Neural cell (in vitro differentiated cells): ENCODE data around the gene BICRAL. TPM values are rescaled to one million over a fixed set of nuclear protein-coding genes. Genes with fewer than 3 reads are reported as not detected.

ENCODE experiments used
- H2AFZ ChIP-seq: fragments of 200-600, 300-800 bp; sonication (generic), shearing (Covaris generic); 2 replicates; pipeline ENCODE4 v1.6.0; 2014; ENCODE audit warnings: low read depth, mild to moderate bottlenecking, antibody characterized with exemption, low read length, moderate library complexity
- H3F3A ChIP-seq: fragments of 200-600 bp; shearing (Covaris generic); 2 replicates; pipeline ENCODE4 v1.6.1; 2016; ENCODE audit warnings: mild to moderate bottlenecking, moderate library complexity, mixed read lengths, antibody characterized with exemption, low read length; ENCODE audit not compliant: insufficient read depth, poor library complexity, severe bottlenecking
- H3K27ac ChIP-seq: fragments of 200-600, 300-800 bp; sonication (generic), shearing (Covaris generic); 2 replicates; pipeline ENCODE4 v1.5.1; 2014; ENCODE audit warnings: mild to moderate bottlenecking, low read length, moderate library complexity
- H3K27me3 ChIP-seq: fragments of 300-800, 200-600 bp; sonication (generic), shearing (Covaris generic); 2 replicates; pipeline ENCODE4 v1.6.0; 2014; ENCODE audit warnings: mild to moderate bottlenecking, low read depth, low read length, moderate library complexity; ENCODE audit not compliant: insufficient read depth
- H3K36me3 ChIP-seq: fragments of 300-800, 200-600 bp; sonication (generic), shearing (Covaris generic); 2 replicates; pipeline ENCODE4 v1.5.1; 2014; ENCODE audit warnings: mild to moderate bottlenecking, antibody characterized with exemption, low read length, moderate library complexity; ENCODE audit not compliant: insufficient read depth
- H3K4me2 ChIP-seq: fragments of 300-800, 200-600 bp; sonication (generic), shearing (Covaris generic); 2 replicates; pipeline ENCODE4 v1.6.0; 2014; ENCODE audit warnings: mild to moderate bottlenecking, low read length
- H3K4me3 ChIP-seq: fragments of 300-800, 200-600 bp; sonication (generic), shearing (Covaris generic); 2 replicates; pipeline ENCODE4 v1.5.1; 2014; ENCODE audit warnings: mild to moderate bottlenecking, low read length, moderate library complexity
- H3K79me2 ChIP-seq: fragments of 200-600 bp; shearing (Covaris generic); replicated peaks from 2 replicates; pipeline ENCODE4 v1.6.0; 2014; ENCODE audit warnings: mild to moderate bottlenecking, low read length, moderate library complexity; ENCODE audit not compliant: insufficient read depth
- H3K9ac ChIP-seq: fragments of 300-800, 200-600 bp; sonication (generic), shearing (Covaris generic); 2 replicates; pipeline ENCODE4 v1.6.1; 2016; ENCODE audit warnings: mild to moderate bottlenecking, low read length, mixed read lengths
- H3K9me2 ChIP-seq: fragments of 200-600 bp; shearing (Covaris generic); 2 replicates; pipeline ENCODE4 v1.6.1; 2016; ENCODE audit warnings: mild to moderate bottlenecking, low read length, mixed read lengths; ENCODE audit not compliant: insufficient read depth
- H3K9me3 ChIP-seq: fragments of 200-600, 300-800 bp; sonication (generic), shearing (Covaris generic); 2 replicates; pipeline ENCODE4 v1.6.1; 2016; ENCODE audit warnings: mild to moderate bottlenecking, mixed run types, low read length, moderate library complexity, mixed read lengths
- H4K20me1 ChIP-seq: fragments of 200-600 bp; shearing (Covaris generic); 2 replicates; pipeline ENCODE4 v1.6.1; 2016; ENCODE audit warnings: mild to moderate bottlenecking, mixed run types; ENCODE audit not compliant: insufficient read depth
- EP300 ChIP-seq: fragments of 450-650 bp; conservative IDR thresholded peaks from 2 replicates; pipeline ENCODE4 v1.6.1; 2014; ENCODE audit warnings: antibody characterized with exemption, mild to moderate bottlenecking, moderate library complexity; ENCODE audit not compliant: poor library complexity, severe bottlenecking
- EZH2 ChIP-seq: fragments of 200-600, 300-800 bp; shearing (Covaris generic), sonication (generic); IDR thresholded peaks from 2 replicates; pipeline ENCODE4 v1.6.1; 2014; ENCODE audit warnings: antibody characterized with exemption, low read length, borderline replicate concordance, mild to moderate bottlenecking; ENCODE audit not compliant: insufficient read depth, poor library complexity, severe bottlenecking
- MXI1 ChIP-seq: fragments of 450-650 bp; conservative IDR thresholded peaks from 2 replicates; pipeline ENCODE4 v1.6.1; 2014; ENCODE audit warnings: antibody characterized with exemption, mild to moderate bottlenecking; ENCODE audit not compliant: poor library complexity, severe bottlenecking
- POLR2AphosphoS5 ChIP-seq: IDR thresholded peaks from 2 replicates; pipeline ENCODE4 v1.6.1; 2012
- RAD21 ChIP-seq: fragments of 450-650 bp; conservative IDR thresholded peaks from 2 replicates; pipeline ENCODE4 v1.6.1; 2014; ENCODE audit warnings: antibody characterized with exemption, mild to moderate bottlenecking, moderate library complexity
- SMC3 ChIP-seq: fragments of 450-650 bp; conservative IDR thresholded peaks from 2 replicates; pipeline ENCODE4 v1.6.1; 2014; ENCODE audit warnings: antibody characterized with exemption, mild to moderate bottlenecking, moderate library complexity; ENCODE audit not compliant: poor library complexity
- TAF1 ChIP-seq: IDR thresholded peaks from 2 replicates; pipeline ENCODE4 v1.6.1; 2012; ENCODE audit warnings: low read depth
- polyA plus RNA-seq: library from polyadenylated mRNA; depleted of rRNA; stranded (reverse); fragments of >200 nt; gene quantifications from 2 replicates; pipeline ENCODE4 v1.2.3, GENCODE V29; 2014
- TF ChIP-seq, protein P1 (sequence below): IDR thresholded peaks from 2 replicates; pipeline ENCODE4 v1.6.1; 2012; ENCODE audit warnings: borderline replicate concordance
- TF ChIP-seq, protein P2 (sequence below): fragments of 450-650 bp; IDR thresholded peaks from 2 replicates; pipeline ENCODE4 v1.5.1; 2014; ENCODE audit warnings: antibody characterized with exemption, mild to moderate bottlenecking, moderate library complexity; ENCODE audit not compliant: poor library complexity, severe bottlenecking

The BICRAL gene
- polyA plus RNA-seq, 1 donor from 2014 or later, result 6.7 TPM

DNA sequence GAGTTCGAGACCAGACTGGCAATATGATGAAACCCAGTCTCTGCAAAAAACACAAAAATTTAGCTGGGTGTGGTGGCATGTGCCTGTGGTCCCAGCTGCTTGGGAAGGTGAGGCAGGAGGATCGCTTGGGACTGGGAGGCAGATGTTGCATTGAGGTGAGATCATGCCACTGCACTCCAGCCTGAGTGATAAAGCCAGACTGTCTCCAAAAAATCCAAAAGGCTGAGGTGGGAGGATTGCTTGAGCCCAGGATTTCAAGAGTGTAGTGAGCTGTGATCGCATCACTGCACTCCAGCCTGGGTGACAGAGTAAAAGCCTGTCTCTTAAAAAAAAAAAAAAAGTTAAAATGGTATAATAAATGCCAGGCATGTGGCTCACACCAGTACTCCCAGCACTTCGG, 132.7 kb downstream of the BICRAL start:
- no peaks in the 10 kb centered on the region for H3K9me2 ChIP-seq
- H4K20me1 ChIP-seq, result no peaks in the 10 kb centered on the region
- H2AFZ ChIP-seq, result no peak overlapping the region
- no peak overlapping the region for H3K4me3 ChIP-seq
- H3K9ac ChIP-seq, result no peak overlapping the region
- no peaks in the 10 kb centered on the region for H3K27me3 ChIP-seq
- H3K4me2 ChIP-seq, result no peak overlapping the region
- no peaks in the 10 kb centered on the region for H3F3A ChIP-seq
- H3K9me3 ChIP-seq, result no peaks in the 10 kb centered on the region
- H3K27ac ChIP-seq, result no peak overlapping the region
- H3K79me2 ChIP-seq, result no peaks in the 10 kb centered on the region
- no peak for TF ChIP-seq EZH2
- TF ChIP-seq, protein P1, sequence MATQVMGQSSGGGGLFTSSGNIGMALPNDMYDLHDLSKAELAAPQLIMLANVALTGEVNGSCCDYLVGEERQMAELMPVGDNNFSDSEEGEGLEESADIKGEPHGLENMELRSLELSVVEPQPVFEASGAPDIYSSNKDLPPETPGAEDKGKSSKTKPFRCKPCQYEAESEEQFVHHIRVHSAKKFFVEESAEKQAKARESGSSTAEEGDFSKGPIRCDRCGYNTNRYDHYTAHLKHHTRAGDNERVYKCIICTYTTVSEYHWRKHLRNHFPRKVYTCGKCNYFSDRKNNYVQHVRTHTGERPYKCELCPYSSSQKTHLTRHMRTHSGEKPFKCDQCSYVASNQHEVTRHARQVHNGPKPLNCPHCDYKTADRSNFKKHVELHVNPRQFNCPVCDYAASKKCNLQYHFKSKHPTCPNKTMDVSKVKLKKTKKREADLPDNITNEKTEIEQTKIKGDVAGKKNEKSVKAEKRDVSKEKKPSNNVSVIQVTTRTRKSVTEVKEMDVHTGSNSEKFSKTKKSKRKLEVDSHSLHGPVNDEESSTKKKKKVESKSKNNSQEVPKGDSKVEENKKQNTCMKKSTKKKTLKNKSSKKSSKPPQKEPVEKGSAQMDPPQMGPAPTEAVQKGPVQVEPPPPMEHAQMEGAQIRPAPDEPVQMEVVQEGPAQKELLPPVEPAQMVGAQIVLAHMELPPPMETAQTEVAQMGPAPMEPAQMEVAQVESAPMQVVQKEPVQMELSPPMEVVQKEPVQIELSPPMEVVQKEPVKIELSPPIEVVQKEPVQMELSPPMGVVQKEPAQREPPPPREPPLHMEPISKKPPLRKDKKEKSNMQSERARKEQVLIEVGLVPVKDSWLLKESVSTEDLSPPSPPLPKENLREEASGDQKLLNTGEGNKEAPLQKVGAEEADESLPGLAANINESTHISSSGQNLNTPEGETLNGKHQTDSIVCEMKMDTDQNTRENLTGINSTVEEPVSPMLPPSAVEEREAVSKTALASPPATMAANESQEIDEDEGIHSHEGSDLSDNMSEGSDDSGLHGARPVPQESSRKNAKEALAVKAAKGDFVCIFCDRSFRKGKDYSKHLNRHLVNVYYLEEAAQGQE, result no peak
- no peak for TF ChIP-seq EP300
- TF ChIP-seq RAD21, result no peak
- no peak for TF ChIP-seq TAF1
- TF ChIP-seq, protein P2, sequence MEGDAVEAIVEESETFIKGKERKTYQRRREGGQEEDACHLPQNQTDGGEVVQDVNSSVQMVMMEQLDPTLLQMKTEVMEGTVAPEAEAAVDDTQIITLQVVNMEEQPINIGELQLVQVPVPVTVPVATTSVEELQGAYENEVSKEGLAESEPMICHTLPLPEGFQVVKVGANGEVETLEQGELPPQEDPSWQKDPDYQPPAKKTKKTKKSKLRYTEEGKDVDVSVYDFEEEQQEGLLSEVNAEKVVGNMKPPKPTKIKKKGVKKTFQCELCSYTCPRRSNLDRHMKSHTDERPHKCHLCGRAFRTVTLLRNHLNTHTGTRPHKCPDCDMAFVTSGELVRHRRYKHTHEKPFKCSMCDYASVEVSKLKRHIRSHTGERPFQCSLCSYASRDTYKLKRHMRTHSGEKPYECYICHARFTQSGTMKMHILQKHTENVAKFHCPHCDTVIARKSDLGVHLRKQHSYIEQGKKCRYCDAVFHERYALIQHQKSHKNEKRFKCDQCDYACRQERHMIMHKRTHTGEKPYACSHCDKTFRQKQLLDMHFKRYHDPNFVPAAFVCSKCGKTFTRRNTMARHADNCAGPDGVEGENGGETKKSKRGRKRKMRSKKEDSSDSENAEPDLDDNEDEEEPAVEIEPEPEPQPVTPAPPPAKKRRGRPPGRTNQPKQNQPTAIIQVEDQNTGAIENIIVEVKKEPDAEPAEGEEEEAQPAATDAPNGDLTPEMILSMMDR, result no peak
- no peak for TF ChIP-seq MXI1
- no peak for TF ChIP-seq SMC3
- no peak for TF ChIP-seq POLR2AphosphoS5
- no peaks in the 10 kb centered on the region for H3K36me3 ChIP-seq

GRCh38 chr6:42915732-42916131, 133.9 kb downstream of the BICRAL start, which contains the start of gene PTCRA:
Gene PTCRA (plus strand): TSS chr6:42916053. CDS start chr6:42916070, 17 bp downstream.
- Histone ChIP-seq H3K4me3 (no peak within 1 kb of the TSS), H3K9me3 (no peaks in the 10 kb centered on the region), H4K20me1 (no peaks in the 10 kb centered on the region), H3K4me2 (no peak within 1 kb of the TSS), H3K36me3 (no peaks in the 10 kb centered on the region), H3K79me2 (no peaks in the 10 kb centered on the region), H3K9ac (no peak within 1 kb of the TSS), H3K27ac (no peak within 1 kb of the TSS), H2AFZ (no peak within 1 kb of the TSS), H3F3A (no peaks in the 10 kb centered on the region), H3K27me3 (no peaks in the 10 kb centered on the region), H3K9me2 (no peaks in the 10 kb centered on the region)
- no peak for TF ChIP-seq SMC3
- TF ChIP-seq, protein P1, result no peak
- TF ChIP-seq RAD21, result no peak
- TF ChIP-seq POLR2AphosphoS5, result no peak
- no peak for TF ChIP-seq TAF1
- TF ChIP-seq EP300, result no peak
- TF ChIP-seq, protein P2, result no peak
- no peak for TF ChIP-seq MXI1
- no peak for TF ChIP-seq EZH2
